Loucy (cell line): ENCODE measurements around the gene MUS81.

Experiments
- H2AFZ ChIP-seq: fragments of 200-600 bp; sonication (generic); 2 replicates; pipeline ENCODE4 v1.6.0; 2016; ENCODE audit warnings: antibody characterized with exemption, mild to moderate bottlenecking, low read length, moderate library complexity
- H3F3A ChIP-seq: fragments of 200-600 bp; 2 replicates; pipeline ENCODE4 v1.6.0; 2016; ENCODE audit warnings: antibody characterized with exemption, low read depth, mild to moderate bottlenecking
- H3K27me3 ChIP-seq: fragments of 200-600 bp; sonication (generic); 2 replicates; pipeline ENCODE4 v1.6.1; 2014; ENCODE audit warnings: low read length, mild to moderate bottlenecking; ENCODE audit not compliant: insufficient read depth, poor library complexity, severe bottlenecking
- H3K36me3 ChIP-seq: fragments of 200-600 bp; sonication (generic); 2 replicates; pipeline ENCODE4 v1.6.1; 2016; ENCODE audit warnings: low read length; ENCODE audit not compliant: insufficient read depth
- H3K4me1 ChIP-seq: fragments of 200-600 bp; sonication (generic); 2 replicates; pipeline ENCODE4 v1.5.1; 2014; ENCODE audit warnings: low read length, mild to moderate bottlenecking; ENCODE audit not compliant: insufficient read depth, poor library complexity, severe bottlenecking
- H3K4me2 ChIP-seq: fragments of 200-600 bp; sonication (generic); 2 replicates; pipeline ENCODE4 v1.6.0; 2014; ENCODE audit warnings: antibody characterized with exemption, low read length, low read depth, mild to moderate bottlenecking; ENCODE audit not compliant: poor library complexity, severe bottlenecking
- H3K4me3 ChIP-seq: fragments of 200-600 bp; sonication (generic); 2 replicates; pipeline ENCODE4 v1.5.1; 2014; ENCODE audit warnings: low read length, mild to moderate bottlenecking, mixed read lengths; ENCODE audit not compliant: poor library complexity, severe bottlenecking
- H3K79me2 ChIP-seq: fragments of 200-600 bp; sonication (generic); 2 replicates; pipeline ENCODE4 v1.6.1; 2014; ENCODE audit warnings: low read length; ENCODE audit not compliant: insufficient read depth
- H3K9ac ChIP-seq: fragments of 200-600 bp; sonication (generic); 2 replicates; pipeline ENCODE4 v1.6.0; 2014; ENCODE audit warnings: mild to moderate bottlenecking, low read depth, low read length, moderate library complexity; ENCODE audit not compliant: poor library complexity, severe bottlenecking
- H3K9me2 ChIP-seq: fragments of 200-600 bp; sonication (generic); replicated peaks from 2 replicates; pipeline ENCODE4 v1.6.1; 2016; ENCODE audit warnings: low read depth, low read length, mixed read lengths
- H3K9me3 ChIP-seq: fragments of 200-600 bp; sonication (generic); 2 replicates; pipeline ENCODE4 v1.6.1; 2014; ENCODE audit warnings: mild to moderate bottlenecking, antibody characterized with exemption, low read length, low read depth; ENCODE audit not compliant: insufficient read depth
- H4K20me1 ChIP-seq: fragments of 200-600 bp; sonication (generic); 2 replicates; pipeline ENCODE4 v1.6.0; 2014; ENCODE audit warnings: antibody characterized with exemption, low read length, mild to moderate bottlenecking; ENCODE audit not compliant: insufficient read depth, poor library complexity, severe bottlenecking
- EZH2phosphoT487 ChIP-seq: fragments of 200-600 bp; IDR thresholded peaks from 2 replicates; pipeline ENCODE4 v1.6.1; 2018; ENCODE audit warnings: antibody characterized with exemption, mild to moderate bottlenecking, moderate library complexity, borderline replicate concordance
- TF ChIP-seq, protein P1 (sequence below): fragments of 200-600 bp; sonication (generic); conservative IDR thresholded peaks from 2 replicates; pipeline ENCODE4 v1.5.1; 2014; ENCODE audit warnings: mild to moderate bottlenecking, antibody characterized with exemption, low read length

The MUS81 gene

GRCh38 chr11:65849366-65849765, 10.9 kb upstream of the MUS81 start:
- Histone ChIP-seq H3K4me2 (no peak overlapping the region), H3F3A (no peaks in the 10 kb centered on the region), H3K79me2 (peaks cover 30% of the 10 kb centered on the region), H2AFZ (no peak overlapping the region), H3K9ac (no peak overlapping the region), H3K27me3 (no peaks in the 10 kb centered on the region), H3K9me2 (no peaks in the 10 kb centered on the region), H3K4me3 (no peak overlapping the region), H3K36me3 (peaks cover 38% of the 10 kb centered on the region; the same call in 1 of the 2 replicates), H3K9me3 (peaks cover 5% of the 10 kb centered on the region; the same call in 1 of the 2 replicates), H3K4me1 (peaks cover 3% of the 10 kb centered on the region), H4K20me1 (peaks cover 34% of the 10 kb centered on the region)
- TF ChIP-seq EZH2phosphoT487: no peak
- TF ChIP-seq, protein P1, sequence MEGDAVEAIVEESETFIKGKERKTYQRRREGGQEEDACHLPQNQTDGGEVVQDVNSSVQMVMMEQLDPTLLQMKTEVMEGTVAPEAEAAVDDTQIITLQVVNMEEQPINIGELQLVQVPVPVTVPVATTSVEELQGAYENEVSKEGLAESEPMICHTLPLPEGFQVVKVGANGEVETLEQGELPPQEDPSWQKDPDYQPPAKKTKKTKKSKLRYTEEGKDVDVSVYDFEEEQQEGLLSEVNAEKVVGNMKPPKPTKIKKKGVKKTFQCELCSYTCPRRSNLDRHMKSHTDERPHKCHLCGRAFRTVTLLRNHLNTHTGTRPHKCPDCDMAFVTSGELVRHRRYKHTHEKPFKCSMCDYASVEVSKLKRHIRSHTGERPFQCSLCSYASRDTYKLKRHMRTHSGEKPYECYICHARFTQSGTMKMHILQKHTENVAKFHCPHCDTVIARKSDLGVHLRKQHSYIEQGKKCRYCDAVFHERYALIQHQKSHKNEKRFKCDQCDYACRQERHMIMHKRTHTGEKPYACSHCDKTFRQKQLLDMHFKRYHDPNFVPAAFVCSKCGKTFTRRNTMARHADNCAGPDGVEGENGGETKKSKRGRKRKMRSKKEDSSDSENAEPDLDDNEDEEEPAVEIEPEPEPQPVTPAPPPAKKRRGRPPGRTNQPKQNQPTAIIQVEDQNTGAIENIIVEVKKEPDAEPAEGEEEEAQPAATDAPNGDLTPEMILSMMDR: no peak

DNA sequence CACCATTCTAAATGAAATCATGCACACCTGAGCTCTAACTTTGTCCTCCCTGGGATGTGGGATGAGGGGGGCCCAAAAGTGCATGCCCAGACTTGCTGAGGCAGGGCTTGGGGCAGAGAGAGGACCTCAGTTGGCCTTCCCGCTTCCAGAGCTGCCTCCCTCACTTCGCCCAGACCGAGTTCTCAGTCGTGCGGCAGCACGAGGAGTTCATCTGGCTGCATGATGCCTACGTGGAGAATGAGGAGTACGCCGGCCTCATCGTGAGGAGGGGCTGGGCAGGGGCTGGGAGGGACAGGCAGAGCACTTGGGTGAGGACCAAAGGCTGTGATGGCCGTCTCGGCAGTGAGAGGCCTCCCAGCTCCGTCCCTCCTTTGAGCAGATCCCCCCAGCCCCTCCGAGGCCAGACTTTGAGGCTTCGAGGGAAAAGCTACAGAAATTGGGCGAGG, 10.4 kb upstream of the MUS81 start:
- no peak for TF ChIP-seq EZH2phosphoT487
- TF ChIP-seq, protein P1: no peak
- peaks cover 5% of the 10 kb centered on the region; the same call in 1 of the 2 replicates for H3K9me3 ChIP-seq
- H3K36me3 ChIP-seq: peaks cover 42% of the 10 kb centered on the region; the same call in 1 of the 2 replicates
- H3K4me1 ChIP-seq: peaks cover 6% of the 10 kb centered on the region
- H3K9me2 ChIP-seq: no peaks in the 10 kb centered on the region
- H3K27me3 ChIP-seq: no peaks in the 10 kb centered on the region
- no peak overlapping the region for H3K4me2 ChIP-seq
- H3K79me2 ChIP-seq: peaks cover 35% of the 10 kb centered on the region
- no peak overlapping the region for H2AFZ ChIP-seq
- no peak overlapping the region for H3K4me3 ChIP-seq
- H4K20me1 ChIP-seq: peaks cover 38% of the 10 kb centered on the region
- H3K9ac ChIP-seq: no peak overlapping the region
- H3F3A ChIP-seq: no peaks in the 10 kb centered on the region

GRCh38 chr11:65850217-65851082, 9.8 kb upstream of the MUS81 start:
- no peak for TF ChIP-seq EZH2phosphoT487
- TF ChIP-seq, protein P1: no peak
- Histone ChIP-seq H3K4me3 (no peak overlapping the region), H3K79me2 (peaks cover 41% of the 10 kb centered on the region), H2AFZ (no peak overlapping the region), H3K9ac (no peak overlapping the region), H3K4me1 (peaks cover 10% of the 10 kb centered on the region), H3F3A (no peaks in the 10 kb centered on the region), H3K9me2 (no peaks in the 10 kb centered on the region), H3K4me2 (no peak overlapping the region), H3K9me3 (peaks cover 5% of the 10 kb centered on the region; the same call in 1 of the 2 replicates), H3K27me3 (no peaks in the 10 kb centered on the region), H3K36me3 (peaks cover 49% of the 10 kb centered on the region; the same call in 1 of the 2 replicates), H4K20me1 (peaks cover 45% of the 10 kb centered on the region)
